NCI-H226 (cell line): Measurements from ENCODE around the gene TUBAL3.
"Not testable (repeated sequence)": the region's sequence is repeated elsewhere in the genome, so short reads cannot be mapped to it uniquely, and the experiment has no call there.

Source experiments
- DNase-seq: peaks from one replicate; pipeline ENCODE4 v3.0.0-alpha.2; 2015

Gene TUBAL3

DNA sequence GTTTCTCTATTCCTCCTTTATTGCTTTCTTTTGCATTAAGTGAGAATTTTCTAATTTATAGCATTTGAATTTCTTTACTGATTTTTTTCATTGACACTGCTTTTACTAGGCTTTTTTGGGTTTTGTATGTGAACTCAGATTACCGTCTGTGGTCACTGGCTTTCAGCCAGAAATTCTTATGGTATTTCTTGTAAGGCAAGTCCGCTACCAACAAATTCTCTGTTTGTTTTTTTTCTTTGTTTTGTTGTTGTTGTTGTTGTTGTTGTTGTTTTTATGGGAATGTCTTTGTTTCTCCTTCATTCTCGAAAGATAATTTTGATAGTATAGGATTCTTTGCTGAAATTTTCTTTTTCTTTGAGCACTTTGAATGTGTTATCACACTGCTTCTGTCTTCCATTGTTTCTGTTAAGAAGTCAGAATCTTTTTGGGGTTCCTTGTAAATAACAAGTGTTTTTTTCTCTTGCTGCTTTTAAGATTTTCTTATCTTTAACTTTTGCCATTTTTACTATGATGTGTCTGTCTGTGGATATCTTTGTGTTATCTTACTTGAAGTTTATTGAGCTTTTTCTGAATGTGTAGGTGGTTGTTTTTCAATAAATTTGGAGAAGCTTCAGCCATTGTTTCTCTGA, 15.0 kb upstream of the TUBAL3 start:
- no peak for DNase-seq

DNA sequence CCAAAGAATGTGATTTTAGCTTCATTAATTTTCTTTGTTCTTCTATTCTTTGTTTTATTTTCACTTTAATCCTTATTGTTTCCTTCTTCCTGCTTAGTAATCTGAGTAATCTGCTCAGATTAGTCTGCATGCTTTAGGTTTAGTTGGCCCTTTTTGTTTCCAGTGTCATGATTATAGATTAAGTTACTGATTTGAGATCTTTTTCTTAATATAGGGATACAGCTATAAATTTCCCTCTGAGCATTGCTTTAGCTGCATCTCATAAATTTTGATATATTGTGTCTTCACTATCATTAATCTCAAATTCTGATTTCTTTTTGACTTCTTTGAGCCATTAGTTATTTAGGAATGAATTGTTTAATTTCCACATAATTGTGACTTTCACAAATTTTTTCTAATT, 14.0 kb upstream of the TUBAL3 start:
- DNase-seq = no peak

DNA sequence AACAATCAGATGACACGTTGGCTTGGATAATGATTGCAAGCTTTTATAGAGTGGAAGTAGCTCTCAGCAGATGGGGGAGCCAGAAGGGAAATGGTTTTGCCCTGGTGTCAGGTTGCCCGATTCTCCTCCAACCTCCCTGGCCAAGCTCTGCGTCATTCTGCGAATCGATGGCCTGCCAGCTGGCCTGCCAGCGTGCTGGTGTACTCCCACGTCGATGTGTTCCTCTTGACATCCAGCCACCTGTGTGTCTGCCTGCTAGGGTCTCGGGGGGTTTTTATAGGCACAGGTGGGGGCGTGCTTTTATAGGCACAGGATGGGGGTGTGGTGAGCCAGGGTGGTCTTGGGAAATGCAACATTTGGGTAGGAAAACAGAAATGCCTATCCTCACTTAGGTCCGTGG, 12.4 kb upstream of the TUBAL3 start:
- no peak for DNase-seq

DNA sequence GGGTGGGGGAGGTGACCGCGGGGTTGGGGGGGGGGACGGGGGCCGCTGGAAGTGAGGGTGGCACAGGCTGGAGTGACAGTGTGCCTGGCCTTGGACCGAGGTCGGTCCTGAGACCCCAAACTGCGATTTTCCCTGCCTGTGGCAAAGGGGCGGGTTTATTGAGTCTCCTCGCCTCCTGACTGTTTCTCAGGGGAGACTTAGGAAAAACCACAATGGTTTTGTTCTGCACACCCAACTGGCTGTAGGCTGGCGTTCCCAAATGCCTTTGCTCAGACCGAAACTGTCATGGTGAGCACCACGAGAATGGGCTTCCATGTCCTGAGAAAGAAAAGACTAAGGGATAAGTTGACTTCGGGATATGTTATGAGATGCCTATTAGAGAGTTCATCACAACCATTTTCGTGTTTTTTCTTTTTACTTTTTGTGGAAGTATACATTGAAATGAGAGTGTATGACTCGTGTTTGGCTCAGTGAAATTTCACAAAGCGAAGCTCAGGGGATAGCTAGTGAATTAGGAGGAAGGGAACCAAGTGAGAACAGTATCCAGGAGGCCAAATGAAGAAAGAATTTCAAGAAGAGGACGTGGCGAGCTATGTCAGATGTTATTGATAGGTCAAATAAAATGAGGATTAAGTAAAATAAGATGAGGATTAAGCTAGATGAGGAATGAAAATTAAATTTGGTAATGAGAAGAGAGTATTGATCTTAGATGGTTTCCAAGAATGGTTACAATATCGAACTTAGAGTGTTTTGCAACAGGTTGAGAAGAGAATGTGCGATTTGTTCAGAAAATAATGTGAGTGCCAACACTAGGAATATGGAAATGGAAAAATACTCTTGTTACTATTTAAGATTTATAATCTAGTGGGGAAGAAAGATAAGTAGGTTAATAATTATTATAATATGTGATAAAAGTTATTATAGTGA, 8.6 kb upstream of the TUBAL3 start:
- DNase-seq = peak; percentile 35

DNA sequence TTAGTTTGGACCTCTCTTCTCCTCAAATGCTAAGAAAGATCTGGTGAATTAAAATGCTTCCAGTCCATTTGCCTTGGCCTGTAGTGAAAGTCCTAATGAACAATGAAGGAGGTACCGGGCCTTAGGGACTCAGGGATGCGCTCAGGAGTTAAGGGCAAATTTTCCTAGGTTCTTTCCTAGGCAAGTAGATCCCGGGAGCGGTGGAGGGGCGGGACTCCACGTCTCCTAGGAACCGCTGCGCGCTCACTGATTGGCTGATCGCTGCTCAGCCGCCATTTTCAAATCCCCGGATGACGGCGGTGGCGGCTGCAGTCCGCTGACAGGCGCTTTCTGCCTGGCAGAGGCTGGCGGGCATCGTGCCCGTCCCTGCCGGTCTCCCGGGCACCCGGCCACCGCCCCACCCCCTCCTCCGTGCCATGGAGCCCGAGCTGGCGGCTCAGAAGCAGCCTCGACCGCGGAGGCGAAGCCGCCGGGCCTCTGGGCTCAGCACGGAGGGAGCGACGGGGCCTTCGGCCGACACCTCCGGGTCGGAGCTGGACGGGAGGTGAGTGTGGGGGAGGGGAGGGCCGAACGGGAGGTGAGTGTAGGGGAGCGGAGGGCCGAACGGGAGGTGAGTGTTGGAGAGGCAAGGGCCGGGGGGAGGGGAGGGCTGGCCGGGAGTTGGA, 7.8 kb upstream of the TUBAL3 start, which contains the start of gene NET1:
Gene NET1 (plus strand): TSS at position 281 of the 665 bp plus-strand sequence. CDS start 136 bp downstream, at position 417.
- DNase-seq = peak; percentile 54

DNA sequence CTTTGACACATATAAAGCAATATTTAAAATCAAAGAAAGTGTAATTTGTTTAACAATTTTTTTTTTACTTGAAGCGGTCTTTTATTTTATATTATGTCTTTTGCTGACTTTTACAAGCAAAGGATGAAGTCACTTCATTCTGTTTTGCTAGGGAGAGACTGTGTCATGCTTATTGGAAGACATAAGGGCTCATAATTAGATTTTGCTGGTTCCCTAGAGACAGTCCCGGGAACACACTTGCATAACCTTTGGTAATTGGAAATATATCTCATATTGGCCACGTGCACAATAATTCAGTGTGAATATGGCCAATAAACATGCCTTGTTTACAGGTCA, 7.3 kb upstream of the TUBAL3 start:
- no peak for DNase-seq

DNA sequence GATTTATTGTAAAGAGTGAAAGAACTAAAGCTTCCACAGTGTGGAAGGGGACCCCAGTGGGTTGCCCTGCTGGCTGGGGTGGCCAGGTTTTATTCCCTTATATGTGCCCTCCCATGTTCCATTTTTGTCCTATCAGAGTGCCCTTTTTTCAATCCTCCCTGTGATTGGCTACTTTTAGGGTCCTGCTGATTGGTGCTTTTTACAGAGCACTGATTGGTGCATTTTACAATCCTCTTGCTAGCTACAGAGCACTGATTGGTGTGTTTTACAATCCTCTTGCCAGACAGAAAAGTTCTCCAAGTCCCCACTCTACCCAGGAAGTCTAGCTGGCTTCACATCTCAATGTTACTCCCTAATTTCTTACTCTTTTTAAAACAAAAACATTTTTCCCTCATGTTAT, 6.2 kb upstream of the TUBAL3 start:
- DNase-seq = not testable (repeated sequence)

DNA sequence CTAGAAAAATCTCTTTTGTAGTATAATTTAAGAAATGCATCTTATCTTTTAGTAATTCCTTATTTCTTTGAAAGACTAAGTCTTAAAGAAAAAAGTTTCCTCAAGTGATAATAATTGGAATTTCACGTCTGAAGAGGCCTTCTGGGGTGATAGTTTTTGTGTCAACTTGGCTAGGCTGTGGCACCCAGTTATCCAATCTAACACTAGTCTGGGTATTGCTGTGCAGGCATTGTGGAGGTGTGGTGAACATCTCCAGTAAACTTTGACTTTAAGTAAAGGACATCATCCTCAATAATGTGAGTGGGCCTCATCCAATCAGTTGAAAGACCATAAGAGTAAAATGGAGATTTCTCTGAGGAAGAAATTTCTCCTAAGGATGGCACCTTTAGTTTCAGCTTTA, 2.3 kb upstream of the TUBAL3 start:
- no peak for DNase-seq

DNA sequence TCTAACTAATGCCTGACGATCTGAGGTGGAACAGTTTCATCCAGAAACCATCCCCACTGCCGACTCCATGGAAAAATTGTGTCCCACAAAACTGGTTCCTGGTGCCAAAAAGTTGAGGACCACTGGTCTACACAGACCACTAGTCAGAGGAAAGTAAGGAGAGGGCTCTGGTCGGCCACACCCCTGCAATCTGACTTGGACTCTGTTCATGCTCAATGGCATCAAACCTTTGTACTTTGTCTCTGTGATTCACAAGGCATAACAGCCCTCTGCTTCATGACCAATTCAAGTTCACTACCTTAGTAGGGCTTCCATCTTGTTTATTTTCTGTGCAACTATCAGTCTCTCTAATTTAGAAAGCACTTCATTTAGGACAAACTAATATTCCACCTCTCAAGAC, 1.8 kb downstream of the TUBAL3 start:
- DNase-seq = no peak

DNA sequence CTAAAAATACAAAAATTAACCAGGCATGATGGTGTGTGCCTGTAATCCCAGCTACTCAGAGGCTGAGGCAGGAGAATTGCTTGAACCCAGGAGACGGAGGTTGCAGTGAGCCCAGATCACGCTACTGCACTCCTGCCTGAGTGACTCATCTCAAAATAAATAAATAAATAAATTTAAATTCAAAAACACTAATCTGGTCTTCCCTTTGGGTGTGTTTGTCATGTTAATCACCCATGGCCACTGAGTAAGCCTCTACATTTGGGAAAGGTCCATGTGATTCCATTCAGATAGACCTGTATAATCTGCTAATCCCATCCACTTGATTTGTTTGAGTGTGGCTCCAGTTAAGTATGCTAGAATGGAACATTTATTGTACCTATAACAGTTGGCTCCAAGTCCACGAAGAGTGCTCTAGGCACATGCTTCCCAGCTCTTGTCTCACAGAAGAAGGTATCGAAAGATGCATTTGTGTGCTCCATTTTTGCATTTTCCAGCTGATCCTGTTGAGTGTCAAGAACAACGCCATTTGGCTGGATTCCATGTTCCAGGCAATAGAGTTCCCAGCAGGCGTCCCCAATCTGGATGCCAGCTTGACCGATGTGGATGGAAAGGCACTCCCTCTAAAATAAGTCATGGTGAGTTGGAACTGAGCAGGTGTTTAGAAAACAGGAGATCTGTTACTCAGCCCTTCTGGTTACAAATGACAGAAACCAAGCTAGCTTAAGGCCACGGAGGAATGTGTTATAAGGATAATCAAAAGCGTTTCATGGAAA, 4.0 kb downstream of the TUBAL3 start:
- no peak for DNase-seq

DNA sequence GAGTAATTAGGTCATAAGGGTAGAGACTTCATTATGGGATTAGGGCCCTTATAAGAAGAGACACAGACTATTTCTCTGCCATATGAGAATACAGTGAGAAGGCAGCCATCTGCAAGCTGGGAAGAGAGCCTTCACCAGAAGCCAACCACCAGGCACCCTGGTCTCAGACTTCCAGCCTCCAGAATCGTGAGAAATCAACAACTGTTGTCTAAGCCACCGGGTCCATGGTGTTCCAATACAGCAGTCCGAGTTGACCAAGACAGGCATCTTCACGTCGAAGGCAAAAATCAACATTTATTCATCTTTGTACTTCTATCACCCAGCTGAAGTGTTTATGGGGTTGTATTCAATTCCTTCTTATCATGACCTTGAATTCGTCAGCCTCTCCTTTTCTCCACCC, 5.3 kb downstream of the TUBAL3 start:
- DNase-seq = no peak

DNA sequence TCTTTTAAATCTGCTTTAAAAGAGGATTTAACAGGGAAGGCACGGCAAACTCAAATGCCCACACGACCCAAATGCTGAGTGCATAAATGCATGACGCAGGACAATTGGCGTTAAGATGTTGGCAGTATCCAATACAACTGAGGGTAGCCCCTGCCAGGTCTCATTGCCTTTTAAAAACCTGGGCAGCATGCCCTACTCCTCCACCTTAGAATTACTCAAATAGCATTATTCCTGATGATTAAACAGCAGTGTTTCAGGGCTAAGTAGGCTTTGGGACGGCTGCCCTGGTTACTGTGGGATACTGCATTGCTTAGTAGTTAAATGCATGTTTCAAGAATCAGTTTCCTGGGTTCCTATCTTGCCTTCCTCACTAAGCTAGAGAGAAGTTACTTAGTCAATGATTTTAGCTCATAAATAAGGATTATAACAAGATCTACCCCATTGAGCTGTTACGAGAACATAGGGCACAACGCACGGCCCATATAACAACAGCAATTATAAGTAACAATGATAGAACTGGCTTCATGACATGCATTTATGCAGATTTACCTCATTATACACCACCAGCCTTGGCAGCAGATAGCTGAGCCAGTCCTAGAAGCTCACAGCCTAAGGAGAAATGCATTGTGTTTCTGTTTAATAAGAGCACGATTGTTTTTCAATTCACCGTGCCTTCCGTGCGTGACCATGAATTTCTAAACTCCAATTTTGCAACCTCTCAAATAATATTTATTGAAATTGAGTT, 7.9 kb downstream of the TUBAL3 start:
- DNase-seq = peak; percentile 1

DNA sequence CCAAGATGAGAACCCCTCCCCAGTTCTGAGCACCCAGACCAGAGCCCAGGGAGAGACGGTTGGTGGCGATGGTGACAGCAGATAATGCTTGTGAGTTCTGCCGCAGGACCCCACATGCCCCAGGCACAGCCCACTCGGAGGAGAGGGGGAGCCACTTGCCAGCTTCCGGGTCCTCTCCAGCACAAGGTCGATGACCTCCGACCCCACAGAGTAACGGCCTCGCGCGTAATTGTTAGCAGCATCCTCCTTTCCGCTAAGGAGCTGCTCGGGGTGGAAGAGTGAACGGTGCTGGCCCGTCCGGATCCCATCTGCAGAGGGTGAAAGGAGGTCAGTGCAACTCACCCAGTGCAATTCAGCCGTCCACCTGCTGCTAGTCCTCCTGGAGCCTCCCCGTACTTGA, 9.5 kb downstream of the TUBAL3 start:
- no peak for DNase-seq

DNA sequence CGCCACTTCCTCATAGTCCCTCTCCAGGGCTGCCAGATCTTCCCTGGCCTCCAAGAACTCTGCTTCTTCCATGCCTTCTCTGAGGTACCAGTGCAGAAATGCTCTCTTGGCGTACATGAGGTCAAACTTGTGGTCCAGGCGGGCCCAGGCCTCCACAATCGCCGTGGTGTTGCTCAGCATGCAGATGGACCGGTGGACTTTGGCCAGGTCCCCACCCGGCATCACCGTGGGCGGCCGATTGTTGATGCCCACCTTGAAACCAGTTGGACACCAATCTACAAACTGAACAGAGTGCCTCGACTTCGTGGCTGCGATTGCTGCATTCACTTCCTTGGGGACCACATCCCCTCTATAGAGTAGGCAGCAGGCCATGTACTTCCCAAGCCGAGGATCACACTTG, 11.1 kb downstream of the TUBAL3 start:
- no peak for DNase-seq

DNA sequence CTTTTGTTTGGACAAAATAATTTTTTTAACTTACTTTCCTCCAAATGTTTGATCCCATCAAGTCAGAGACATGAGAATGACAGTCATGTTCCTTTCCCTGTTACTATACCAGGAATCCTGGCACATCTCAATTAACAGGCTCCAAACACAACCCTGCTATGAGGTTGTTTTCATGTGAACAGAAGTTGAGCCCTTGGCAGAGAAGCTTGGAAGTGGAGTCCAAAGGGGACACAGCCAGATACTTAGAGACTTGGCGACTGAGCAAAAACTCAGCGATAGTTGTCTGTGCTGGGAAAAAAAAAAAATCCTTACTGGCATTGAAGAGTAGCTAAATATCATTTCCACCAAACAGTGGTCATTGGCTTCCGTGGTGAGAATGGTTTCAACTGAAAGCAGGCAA, 12.8 kb downstream of the TUBAL3 start:
- DNase-seq = no peak

DNA sequence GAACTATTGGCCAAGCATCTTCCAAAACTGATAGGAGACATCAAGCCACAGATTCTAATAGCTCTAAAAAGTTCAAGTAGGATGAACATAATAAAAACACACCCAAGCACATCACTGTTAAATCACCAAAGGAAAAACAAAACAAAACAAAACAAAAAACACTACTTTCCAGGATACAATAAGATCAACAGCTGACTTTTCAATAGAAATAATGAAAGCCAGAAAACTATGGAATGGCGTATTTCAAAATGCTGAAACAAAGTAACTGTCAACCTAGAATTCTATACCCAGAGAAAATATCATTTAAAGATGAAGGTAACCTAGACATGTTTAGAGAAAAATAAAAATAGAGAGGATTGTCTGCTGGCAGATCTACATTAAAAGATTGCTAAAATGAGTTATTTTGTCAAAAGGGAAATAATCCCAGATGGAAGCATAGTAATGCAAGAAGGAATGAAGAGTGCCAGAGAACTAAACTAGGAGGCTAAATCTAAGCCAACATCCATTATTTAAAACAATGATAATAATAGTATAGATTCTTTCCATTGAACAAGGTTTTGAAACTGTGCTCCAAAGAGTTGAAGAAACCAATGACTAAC, 13.9 kb downstream of the TUBAL3 start:
- DNase-seq = no peak

DNA sequence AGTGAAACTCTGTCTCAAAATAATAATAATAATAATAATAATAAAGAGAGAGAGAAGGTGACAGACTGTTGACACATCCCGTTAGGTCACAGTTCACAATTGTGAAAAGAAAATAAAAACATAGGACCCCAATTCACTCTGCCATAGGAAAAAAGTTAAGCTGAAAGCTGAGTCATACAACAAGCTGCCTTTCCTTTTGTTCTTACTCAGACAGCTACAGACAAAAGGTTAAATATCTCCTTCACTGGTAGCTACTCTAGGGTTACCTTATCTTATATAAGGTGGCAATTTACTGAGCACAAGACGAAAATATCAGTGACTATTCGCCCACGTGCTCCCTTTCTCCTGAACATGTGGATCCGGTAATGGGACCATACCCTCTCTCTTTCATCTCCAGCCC, 17.5 kb downstream of the TUBAL3 start:
- DNase-seq = no peak

DNA sequence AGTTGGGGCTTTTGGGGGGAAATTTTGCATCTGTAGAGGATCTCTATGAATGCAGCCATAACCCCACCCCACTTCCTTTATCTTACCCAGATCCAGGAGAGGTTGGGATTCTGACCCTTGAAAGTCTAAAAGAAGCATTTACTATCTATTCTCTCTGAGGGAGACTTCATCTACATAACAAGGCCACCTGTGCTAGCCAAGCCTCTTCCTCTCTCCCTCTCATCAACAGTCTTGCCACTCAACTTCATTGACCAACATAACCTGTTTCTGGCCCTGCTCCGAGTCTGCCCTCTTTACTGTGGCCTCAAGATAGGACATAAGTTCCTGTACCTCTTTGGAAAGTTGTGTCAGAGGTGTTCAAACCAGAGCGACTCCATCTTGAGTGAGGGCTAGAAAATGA, 19.4 kb downstream of the TUBAL3 start:
- no peak for DNase-seq

DNA sequence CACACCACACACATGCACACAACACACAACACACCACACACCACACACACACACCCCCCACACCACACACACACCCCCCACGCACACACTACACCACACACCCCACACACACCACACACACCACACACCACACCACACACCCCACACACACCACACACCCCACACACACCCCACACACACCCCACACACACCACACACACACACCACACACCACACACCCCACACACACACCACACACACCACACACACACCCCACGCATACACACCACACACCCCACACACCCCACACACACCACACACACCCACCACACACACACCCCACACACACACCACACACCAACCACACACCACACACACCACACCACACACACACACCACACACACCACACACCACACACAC, 23.4 kb downstream of the TUBAL3 start:
- no peak for DNase-seq

DNA sequence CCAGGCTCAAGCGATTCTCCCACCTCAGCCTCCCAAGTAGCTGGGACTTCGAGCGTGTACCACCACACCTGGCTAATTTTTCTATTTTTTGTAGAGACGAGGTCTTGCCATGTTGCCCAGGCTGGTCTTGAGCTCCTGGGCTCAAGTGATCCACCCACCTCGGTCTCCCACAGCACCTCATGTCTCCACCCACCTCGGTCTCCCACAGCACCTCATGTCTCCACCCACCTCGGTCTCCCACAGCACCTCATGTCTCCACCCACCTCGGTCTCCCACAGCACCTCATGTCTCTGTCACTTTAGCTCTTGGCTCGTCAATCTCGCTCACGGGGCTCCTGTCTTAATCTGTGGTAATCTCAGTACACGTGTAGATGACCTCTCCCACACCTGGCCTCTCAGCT, 24.2 kb downstream of the TUBAL3 start:
- not testable (repeated sequence) for DNase-seq

DNA sequence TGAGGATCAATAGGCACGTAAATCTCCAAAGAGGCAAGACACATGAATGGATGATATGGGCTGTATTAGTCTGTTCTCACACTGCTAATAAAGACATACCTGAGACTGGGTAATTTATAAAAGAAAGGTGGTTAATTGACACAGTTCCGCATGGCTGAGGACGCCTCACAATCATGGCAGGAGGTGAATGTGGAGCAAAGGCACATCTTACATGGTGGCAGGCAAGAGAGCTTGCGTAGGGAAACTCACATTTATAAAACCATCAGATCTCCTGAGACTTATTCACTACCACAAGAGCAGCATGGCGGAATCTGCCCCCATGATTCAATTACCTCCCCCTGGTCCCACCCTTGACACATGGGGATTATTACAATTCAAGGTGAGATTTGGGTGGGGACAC, 25.4 kb downstream of the TUBAL3 start:
- DNase-seq = not testable (repeated sequence)

DNA sequence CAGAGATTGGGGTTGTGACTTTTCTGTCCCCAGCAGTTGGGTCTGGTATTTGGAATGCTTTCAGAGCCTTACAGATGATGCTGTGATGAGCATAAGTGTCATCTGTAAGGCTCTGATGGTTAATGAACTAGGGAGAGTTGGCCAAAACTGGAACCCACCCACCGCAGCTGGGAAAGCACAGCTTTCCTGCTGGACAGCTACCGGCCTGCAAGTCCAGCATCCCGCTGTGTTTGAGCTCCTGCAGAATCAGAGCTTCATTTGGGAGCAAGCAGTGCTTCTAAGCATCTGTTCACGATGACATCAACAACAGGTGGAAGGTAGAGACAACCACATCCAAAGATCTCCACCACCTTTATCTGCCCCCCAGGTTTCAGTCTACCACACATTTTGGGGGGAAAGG, 28.2 kb downstream of the TUBAL3 start:
- DNase-seq = no peak
